NT2/D1 (cell line): ENCODE results near the gene SREBF1.

ENCODE experiments used
- SUZ12 ChIP-seq: IDR thresholded peaks from 2 replicates; pipeline ENCODE4 v1.6.1; 2011; ENCODE audit not compliant: insufficient read length, insufficient read depth; ENCODE audit errors: extremely low read depth
- YY1 ChIP-seq: IDR thresholded peaks from 2 replicates; pipeline ENCODE4 v1.6.1; 2011; ENCODE audit not compliant: insufficient read length, insufficient read depth
- ZNF274 ChIP-seq: IDR thresholded peaks from 2 replicates; pipeline ENCODE4 v1.6.1; 2011; ENCODE audit warnings: mild to moderate bottlenecking, low read depth, low read length

DNA sequence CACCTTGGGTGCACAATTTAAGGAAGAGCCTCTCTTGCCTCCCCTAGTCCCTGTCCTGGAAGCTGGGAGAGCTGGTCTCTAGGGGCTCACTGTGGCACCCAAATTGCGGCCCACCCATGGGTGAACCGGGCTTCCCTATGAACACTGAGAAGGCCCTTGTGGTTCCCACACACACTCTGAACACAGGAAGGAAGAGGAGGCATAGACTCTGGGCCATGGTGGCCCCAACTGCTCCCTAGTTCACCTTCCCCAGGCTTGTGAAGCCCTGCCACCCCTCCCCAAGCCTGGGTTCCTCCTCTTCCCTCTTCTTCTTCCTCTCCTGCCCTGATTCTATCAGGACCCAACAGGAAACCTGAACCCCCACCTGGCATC, 10.5 kb downstream of the SREBF1 start:
- no peak for TF ChIP-seq YY1
- no peak for TF ChIP-seq SUZ12
- TF ChIP-seq ZNF274, result no peak
